A673 (cell line): ENCODE results near the gene PIRT.

Experiments used
- EZH2 ChIP-seq: fragments of 200-600 bp; sonication (generic); IDR thresholded peaks from 2 replicates; pipeline ENCODE4 v1.6.1; 2017; ENCODE audit warnings: borderline replicate concordance, low read depth, mild to moderate bottlenecking, mixed read lengths, antibody characterized with exemption, low read length; ENCODE audit not compliant: poor library complexity, severe bottlenecking
- TF ChIP-seq, protein P1 (sequence below): fragments of 300-800, 200-600 bp; sonication (generic); conservative IDR thresholded peaks from 2 replicates; pipeline ENCODE4 v1.5.1; 2017; ENCODE audit warnings: low read depth, mild to moderate bottlenecking, antibody characterized with exemption, low read length, moderate library complexity, mixed read lengths

DNA sequence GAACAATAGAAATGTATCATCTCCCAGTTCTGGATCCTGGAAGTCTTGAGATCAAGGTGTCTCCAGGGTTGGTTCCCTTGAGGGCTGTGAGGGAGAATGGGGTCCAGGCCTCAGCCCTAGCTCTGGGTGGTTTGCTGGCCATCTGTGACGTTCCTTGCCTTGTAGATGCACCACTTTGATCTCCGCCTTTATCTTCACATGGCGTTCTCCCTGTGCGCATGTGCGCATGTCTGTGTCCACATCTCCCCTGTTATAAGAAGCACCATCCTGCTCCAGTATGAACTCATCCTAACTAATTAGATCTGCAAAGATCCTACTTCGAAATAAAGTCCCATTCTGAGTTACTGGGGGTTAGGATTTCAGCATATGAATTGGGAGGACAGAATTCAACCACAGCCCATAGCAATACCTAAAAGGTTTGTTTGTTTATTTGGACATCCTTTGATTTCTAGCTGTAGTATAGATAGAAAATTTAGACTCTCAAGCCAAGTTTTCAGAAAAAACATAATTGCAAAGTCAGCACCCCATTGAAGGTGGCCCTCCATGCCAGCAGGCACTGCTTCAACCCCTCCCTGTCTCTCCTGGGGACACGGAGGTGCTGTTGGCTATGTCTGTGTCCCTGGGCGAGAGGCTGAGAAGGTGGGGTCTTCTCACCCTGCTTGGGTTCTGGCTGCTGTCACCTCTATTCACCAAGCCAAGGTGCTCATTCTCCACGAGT, 31.2 kb downstream of the PIRT start:
- TF ChIP-seq, protein P1, sequence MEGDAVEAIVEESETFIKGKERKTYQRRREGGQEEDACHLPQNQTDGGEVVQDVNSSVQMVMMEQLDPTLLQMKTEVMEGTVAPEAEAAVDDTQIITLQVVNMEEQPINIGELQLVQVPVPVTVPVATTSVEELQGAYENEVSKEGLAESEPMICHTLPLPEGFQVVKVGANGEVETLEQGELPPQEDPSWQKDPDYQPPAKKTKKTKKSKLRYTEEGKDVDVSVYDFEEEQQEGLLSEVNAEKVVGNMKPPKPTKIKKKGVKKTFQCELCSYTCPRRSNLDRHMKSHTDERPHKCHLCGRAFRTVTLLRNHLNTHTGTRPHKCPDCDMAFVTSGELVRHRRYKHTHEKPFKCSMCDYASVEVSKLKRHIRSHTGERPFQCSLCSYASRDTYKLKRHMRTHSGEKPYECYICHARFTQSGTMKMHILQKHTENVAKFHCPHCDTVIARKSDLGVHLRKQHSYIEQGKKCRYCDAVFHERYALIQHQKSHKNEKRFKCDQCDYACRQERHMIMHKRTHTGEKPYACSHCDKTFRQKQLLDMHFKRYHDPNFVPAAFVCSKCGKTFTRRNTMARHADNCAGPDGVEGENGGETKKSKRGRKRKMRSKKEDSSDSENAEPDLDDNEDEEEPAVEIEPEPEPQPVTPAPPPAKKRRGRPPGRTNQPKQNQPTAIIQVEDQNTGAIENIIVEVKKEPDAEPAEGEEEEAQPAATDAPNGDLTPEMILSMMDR, result no peak
- TF ChIP-seq EZH2, result no peak
